ENCODE measurements around the gene ZNF805.

GRCh38 chr19:57288373-57288772 is 47.9 kb downstream of the ZNF805 start:
- TF ChIP-seq CTCF (IDR thresholded peaks at IDR 0.05) (no peak), POLR2A (IDR thresholded peaks at IDR 0.05) (no peak)
